Measurements from ENCODE around the gene KDM5B.
"Not testable (repeated sequence)": the region's sequence is repeated elsewhere in the genome, so short reads cannot be mapped to it uniquely, and the experiment has no call there.

Gene KDM5B

GRCh38 chr1:202812176-202813026, 4.2 kb upstream of the KDM5B start:
- DNase-seq = no peak

GRCh38 chr1:202811296-202812175, 3.3 kb upstream of the KDM5B start:
- peak; percentile 46 for DNase-seq

- DNase-seq = peak; percentile 99
Observed at GRCh38 chr1:202810615-202811295, 2.5 kb upstream of the KDM5B start, which contains the start of gene PCAT6. Gene PCAT6 (plus strand): TSS chr1:202810954.

- no peak for DNase-seq
Observed at GRCh38 chr1:202810193-202810614, 2.0 kb upstream of the KDM5B start.

GRCh38 chr1:202809597-202810159, 1.5 kb upstream of the KDM5B start:
- DNase-seq = no peak

- peak; percentile 59 for DNase-seq
Observed at GRCh38 chr1:202807451-202807925, 733 bp downstream of the KDM5B start.

GRCh38 chr1:202806845-202807450, 1.3 kb downstream of the KDM5B start:
- peak; percentile 67 for DNase-seq

- DNase-seq = no peak
Observed at GRCh38 chr1:202805886-202806844, 2.1 kb downstream of the KDM5B start.

- DNase-seq = no peak
Observed at GRCh38 chr1:202804126-202804525, 4.1 kb downstream of the KDM5B start.

- DNase-seq = peak; percentile 14
Observed at GRCh38 chr1:202802998-202803932, 5.0 kb downstream of the KDM5B start.

- DNase-seq = no peak
Observed at GRCh38 chr1:202802034-202802433, 6.2 kb downstream of the KDM5B start.

GRCh38 chr1:202801175-202801574, 7.0 kb downstream of the KDM5B start:
- no peak for DNase-seq

GRCh38 chr1:202800742-202801141, 7.5 kb downstream of the KDM5B start:
- DNase-seq = no peak

GRCh38 chr1:202798792-202799331, 9.4 kb downstream of the KDM5B start:
- no peak for DNase-seq

- DNase-seq = no peak
Observed at GRCh38 chr1:202798260-202798659, 10.0 kb downstream of the KDM5B start.

GRCh38 chr1:202796670-202797069, 11.6 kb downstream of the KDM5B start:
- DNase-seq = no peak

- DNase-seq = not testable (repeated sequence)
Observed at GRCh38 chr1:202794931-202795330, 13.3 kb downstream of the KDM5B start.

GRCh38 chr1:202794051-202794740, 14.0 kb downstream of the KDM5B start:
- DNase-seq = no peak
